NCI-H82 (cell line): ENCODE measurements around the gene CALM3.

Experiments
- DNase-seq: peaks from one replicate; lab custom pipeline; 2025; lab: John Stamatoyannopoulos, UW

Gene CALM3

DNA sequence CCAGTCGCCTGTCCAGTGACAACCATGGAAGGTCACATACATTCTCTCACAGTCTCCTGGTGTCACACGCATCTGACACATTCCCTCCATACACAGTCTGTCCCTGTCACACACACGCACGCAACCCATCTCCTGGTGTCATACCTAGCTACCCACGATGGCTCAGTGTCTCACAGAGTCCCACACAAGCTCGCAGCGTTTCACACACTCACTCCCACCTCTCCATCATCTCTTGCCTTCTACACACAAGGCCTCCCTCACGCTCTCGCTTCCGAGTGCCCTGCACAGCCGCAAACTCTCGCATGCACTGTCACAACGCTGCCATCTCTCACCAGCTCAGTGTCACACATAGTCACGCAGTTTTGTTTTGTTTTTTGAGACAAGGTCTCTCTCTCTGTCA lies 36.1 kb downstream of the CALM3 start:
- DNase-seq: no peak

- DNase-seq: peak; percentile 58
Measured at GRCh38 chr19:46639358-46640182, 38.4 kb downstream of the CALM3 start.

DNA sequence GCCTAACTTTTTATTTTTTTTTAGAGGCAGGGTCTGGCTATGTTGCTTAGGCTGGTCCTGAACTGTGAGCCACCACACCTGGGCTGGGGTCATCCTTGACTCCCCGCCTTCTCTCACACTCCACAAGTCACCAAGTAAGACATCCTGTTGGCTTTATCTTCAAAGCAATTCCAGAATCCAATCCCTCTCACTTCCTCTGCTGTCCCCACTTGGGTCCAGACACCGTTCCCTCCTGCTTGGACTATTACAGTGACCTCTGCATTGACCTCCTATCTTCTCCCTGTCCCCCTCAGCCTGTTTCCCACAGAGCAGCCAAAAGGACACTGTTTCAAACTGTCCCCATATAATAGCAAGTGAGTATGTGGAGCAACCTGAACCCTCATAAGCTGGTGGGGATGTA lies 39.5 kb downstream of the CALM3 start:
- no peak for DNase-seq

DNA sequence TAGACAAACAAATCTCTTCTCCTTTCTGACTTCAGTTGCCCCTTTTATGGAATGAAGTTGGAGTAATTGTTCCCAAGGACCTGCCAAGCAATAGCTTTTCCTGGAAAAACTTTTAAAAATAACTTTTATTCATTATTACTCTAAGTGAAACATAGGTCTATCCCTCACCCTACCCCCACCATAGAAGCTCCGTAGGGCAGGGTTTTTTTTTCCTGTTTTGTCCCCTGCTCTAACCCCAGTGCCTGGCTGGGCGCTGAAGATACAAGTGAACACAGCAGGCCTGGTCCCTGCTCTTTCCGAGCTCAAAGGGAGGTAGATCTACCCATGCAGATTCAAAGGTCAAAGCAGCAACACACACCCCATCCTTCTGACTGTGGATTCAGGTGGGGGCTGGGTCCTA lies 43.6 kb downstream of the CALM3 start:
- DNase-seq: no peak

DNA sequence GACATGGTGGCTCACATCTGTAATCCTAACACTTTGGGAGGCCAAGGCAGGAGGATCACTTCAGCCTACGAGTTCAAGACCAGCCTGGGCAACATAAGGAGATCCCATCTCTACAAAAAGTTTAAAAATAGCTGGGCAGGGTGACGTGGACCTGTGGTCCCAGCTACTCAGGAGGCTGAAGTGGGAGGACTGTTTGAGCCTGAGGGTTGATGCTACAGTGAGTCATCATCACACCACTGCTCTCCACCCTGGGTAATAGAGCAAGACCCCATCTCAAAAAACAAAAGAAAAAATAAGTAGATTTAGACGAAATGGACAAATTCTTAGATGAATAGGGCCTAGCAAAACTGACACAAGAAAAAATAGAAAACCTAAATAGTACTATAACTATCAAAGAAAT lies 45.3 kb downstream of the CALM3 start:
- no peak for DNase-seq

DNA sequence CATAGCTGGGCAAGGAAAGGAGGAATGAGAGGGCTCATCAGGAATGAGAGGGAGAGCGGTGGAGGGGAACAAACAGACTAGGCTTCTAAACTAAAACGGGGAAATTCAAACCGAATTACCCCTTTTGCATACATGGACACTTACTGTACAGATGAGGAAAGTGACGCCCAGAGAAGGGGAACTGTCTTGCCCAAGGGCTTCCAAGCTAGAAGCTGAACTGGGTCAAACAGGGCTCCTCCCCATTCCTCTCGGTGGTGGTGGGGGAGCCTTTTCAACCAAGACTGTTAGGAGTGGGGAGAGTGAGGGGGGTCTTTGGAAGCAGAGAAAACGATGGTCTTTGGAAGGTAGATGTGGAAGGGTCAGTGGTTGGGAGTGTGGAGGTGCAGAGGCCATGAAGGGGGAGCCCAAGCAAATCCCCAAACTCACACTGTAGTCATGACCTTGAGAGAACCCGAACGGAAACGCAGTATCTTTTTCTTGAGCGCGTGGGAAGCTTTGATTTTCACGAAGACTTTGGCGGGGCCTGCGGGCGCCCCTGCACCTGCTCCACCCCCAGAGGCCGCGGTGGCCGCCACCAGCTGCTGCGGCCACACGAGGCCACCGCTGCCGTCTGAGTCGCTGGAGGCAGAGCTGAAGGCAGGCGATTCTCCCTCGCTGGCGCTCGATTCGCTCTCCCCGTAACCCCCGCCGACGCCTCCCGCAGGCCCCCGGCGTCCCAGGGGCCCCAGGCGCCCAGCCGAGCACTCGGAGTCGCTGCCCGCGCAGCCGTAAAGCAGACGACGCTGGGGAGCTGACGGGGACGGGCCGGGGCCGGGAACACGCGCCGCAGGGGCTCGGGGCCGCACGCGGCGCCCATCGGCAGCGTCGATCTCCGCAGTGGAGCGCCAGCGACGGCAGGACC lies 47.2 kb downstream of the CALM3 start:
- peak; percentile 48 for DNase-seq

DNA sequence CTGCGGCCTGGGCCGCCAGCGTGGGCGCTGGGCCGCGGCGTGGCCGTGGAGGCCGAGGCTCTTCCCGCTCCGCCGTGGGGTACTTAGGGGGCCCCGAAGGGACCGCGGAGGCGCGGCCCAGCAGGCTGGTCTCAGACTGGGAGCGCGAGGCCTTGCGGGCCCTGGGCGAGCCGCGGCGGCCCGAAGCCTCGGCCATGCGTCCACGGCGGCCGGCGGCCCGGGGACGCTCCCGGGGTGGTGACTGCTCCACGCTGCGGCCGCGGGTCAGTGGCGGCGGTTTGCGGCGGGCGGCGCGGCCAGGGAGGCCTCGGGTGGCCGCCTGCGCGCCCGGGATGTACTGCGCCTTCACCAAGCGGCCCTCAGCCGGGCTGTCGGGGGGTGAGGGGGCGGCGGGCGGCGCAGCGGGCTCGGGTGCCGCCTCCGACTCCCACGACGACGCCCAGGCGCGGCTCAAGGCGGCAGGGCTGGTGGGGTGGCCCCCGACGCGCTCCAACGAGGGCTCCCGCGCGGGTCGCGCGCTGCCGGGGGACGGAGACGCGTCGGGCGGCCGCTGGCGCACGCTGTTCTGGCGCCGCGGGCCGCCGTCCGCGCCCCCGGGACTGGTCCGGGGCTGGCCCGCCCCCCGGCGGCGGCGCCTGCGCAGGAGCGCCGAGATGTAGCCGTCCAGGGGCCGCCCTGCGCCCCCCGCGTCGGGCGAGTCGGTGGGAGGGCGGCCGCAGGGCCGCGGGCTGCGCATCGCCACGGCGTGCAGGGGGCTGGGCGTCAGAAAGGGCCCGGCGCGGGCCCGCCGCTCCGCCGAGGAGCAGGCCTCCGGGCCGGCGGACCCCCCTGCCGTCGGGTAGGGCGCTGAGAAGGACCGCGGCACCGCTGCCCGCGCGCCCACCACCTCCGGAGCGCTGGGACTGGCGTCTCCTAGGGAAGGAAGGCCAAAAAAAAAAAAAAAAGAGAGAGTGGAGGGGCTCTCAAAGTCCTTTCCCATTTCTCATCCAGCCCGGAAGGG lies 48.1 kb downstream of the CALM3 start:
- DNase-seq: peak; percentile 56

GRCh38 chr19:46650445-46650844 lies 49.3 kb downstream of the CALM3 start:
- no peak for DNase-seq

DNA sequence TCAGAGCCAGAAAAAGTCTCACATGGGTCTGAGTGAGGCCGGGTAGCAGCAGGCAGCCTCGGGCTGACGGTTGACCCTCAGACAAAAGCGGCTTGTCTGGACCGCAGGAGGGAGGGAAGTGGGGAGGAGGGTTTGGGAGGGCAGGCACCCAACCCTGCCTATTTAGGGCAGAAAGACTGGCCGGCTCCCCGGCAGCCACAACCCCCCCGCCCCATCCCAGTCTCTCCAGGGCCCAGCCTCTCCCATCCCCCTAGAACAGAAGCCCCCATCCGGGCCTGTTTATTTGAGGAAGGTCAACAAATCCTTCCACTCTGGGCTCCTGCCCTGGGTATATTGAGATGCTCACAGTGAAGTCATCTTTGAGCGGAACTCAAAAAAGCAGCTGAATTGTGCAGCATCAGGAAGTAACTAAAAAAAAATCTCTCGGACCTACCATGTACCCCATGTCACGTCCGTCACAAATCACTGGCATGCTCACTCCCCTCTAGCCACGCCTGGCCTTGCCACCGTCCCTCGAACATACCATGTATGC lies 53.6 kb downstream of the CALM3 start:
- DNase-seq: no peak

DNA sequence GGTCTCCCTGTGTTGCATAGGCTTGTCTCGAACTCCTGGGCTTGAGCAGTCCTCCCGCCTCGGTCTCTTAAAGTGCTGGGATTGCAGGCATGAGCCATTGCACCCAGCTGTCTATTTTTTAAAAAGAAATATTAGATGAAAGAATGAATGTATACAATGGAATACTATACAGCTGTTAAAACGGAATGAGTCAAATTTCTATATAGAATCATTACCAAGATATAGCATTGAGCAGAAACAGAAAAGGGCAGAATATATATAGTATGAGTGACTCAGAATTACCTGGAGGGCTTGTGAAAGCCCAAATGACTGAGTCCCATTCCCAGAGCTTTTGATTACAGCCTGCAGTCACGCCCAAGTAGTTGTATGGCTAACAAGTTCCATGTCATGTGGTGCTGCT lies 55.4 kb downstream of the CALM3 start:
- DNase-seq: no peak

- DNase-seq: peak; percentile 66
Measured at GRCh38 chr19:46659151-46660007, 58.2 kb downstream of the CALM3 start.

- peak; percentile 67 for DNase-seq
Measured at GRCh38 chr19:46660008-46660517, 58.9 kb downstream of the CALM3 start.
